GM12878 (cell line): Measurements from ENCODE around the gene SNAPC3. TPM values are rescaled to one million over a fixed set of nuclear protein-coding genes. Genes with fewer than 3 reads are reported as not detected.
"Not testable (repeated sequence)": the region's sequence is repeated elsewhere in the genome, so short reads cannot be mapped to it uniquely, and the experiment has no call there.

Experiments
- ATAC-seq: fragments of 200-7000 bp; cut with Tn5 transposase; 3 replicates; pipeline ENCODE4 v1.9.1; 2020; ENCODE audit warnings: mild to moderate bottlenecking, moderate library complexity
- BruUV-seq: library from RNA; stranded (reverse); fragments of 400-500 nt; replicated peaks from 2 replicates; lab custom pipeline; 2021; lab: Mats Ljungman, UMichigan
- CTCF ChIA-PET: fragments of 300-600 bp; sonication (Branson Sonifier 250); formaldehyde crosslinking; extraction: SDS; loops from one replicate; lab custom pipeline; 2021; ENCODE audit warnings: inconsistent platforms; lab: Yijun Ruan, JAX
- POLR2A ChIA-PET: fragments of 350-600 bp; formaldehyde crosslinking; extraction: SDS; loops from one replicate; lab custom pipeline; 2021; ENCODE audit warnings: inconsistent platforms; lab: Charles Lee
- RAD21 ChIA-PET: fragments of 300-600 bp; sonication (Branson Sonifier 250); formaldehyde crosslinking; loops from one replicate; lab custom pipeline; 2023; ENCODE audit warnings: antibody characterized with exemption; ENCODE audit not compliant: unreplicated experiment; lab: Charles Lee
- SMC1A ChIA-PET: fragments of 300-600 bp; sonication (Branson Sonifier 250); formaldehyde crosslinking; loops from one replicate; lab custom pipeline; 2023; ENCODE audit not compliant: unreplicated experiment, uncharacterized antibody; lab: Charles Lee
- DNase-seq: peaks from one replicate; pipeline ENCODE4 v3.0.0-alpha.2; 2011; ENCODE audit warnings: low read depth, low spot score
- FAIRE-seq: peaks from 3 replicates; lab custom pipeline; 2011; peaks lifted over from hg19 to GRCh38; lab: Jason Lieb, UNC
- H2AFZ ChIP-seq: 2 replicates; pipeline ENCODE4 v1.6.0; 2011; ENCODE audit warnings: low read depth, low read length, control low read depth; ENCODE audit not compliant: control insufficient read depth
- H3K27ac ChIP-seq: 2 replicates; pipeline ENCODE4 v1.5.1; 2011; ENCODE audit warnings: control low read depth; ENCODE audit not compliant: control insufficient read depth, insufficient read depth
- H3K27me3 ChIP-seq, 2 experiments: replicated peaks in 1 of 2; 2 replicates each; pipeline versions ENCODE4 v1.6.0 to v1.6.1; 2011; ENCODE audit warnings: low read length in 1 of 2; ENCODE audit not compliant: control insufficient read depth in 2 of 2, insufficient read depth in 2 of 2
- H3K36me3 ChIP-seq, 2 experiments: 2 replicates each; pipeline ENCODE4 v1.5.1; 2011; ENCODE audit warnings: low read length in 1 of 2; ENCODE audit not compliant: control insufficient read depth in 2 of 2, insufficient read depth in 2 of 2
- H3K4me1 ChIP-seq: 2 replicates; pipeline ENCODE4 v1.6.1; 2011; ENCODE audit warnings: mild to moderate bottlenecking, low read length, moderate library complexity, mixed read lengths; ENCODE audit not compliant: control insufficient read depth, insufficient read depth
- H3K4me2 ChIP-seq: 2 replicates; pipeline ENCODE4 v1.6.0; 2011; ENCODE audit warnings: control low read depth; ENCODE audit not compliant: control insufficient read depth, insufficient read depth
- H3K4me3 ChIP-seq: fragments of 200-600 bp; sonication (generic); 2 replicates; pipeline ENCODE4 v1.5.1; 2016
- H3K79me2 ChIP-seq: 2 replicates; pipeline ENCODE4 v1.6.0; 2011; ENCODE audit warnings: low read length; ENCODE audit not compliant: control insufficient read depth, insufficient read depth
- H3K9ac ChIP-seq: 2 replicates; pipeline ENCODE4 v1.8.0; 2011; ENCODE audit warnings: low read length, control low read depth, mixed read lengths; ENCODE audit not compliant: control insufficient read depth, insufficient read depth
- H3K9me3 ChIP-seq: replicated peaks from 3 replicates; pipeline ENCODE4 v1.5.1; 2011; ENCODE audit warnings: mild to moderate bottlenecking, low read length; ENCODE audit not compliant: control insufficient read depth, insufficient read depth
- H4K20me1 ChIP-seq: 2 replicates; pipeline ENCODE4 v1.6.0; 2011; ENCODE audit not compliant: control insufficient read depth, insufficient read depth
- EGR1 ChIP-seq, 2 experiments: IDR thresholded peaks; 1 replicate in 1 of 2; 2 replicates in 1 of 2; pipeline ENCODE4 v1.6.1; 2011 to 2012; ENCODE audit warnings: low read depth in 2 of 2, low read length in 2 of 2, borderline replicate concordance in 1 of 2, mild to moderate bottlenecking in 1 of 2, moderate library complexity in 1 of 2
- POU2F2 ChIP-seq: IDR thresholded peaks from 3 replicates; pipeline ENCODE4 v1.6.1; 2011; ENCODE audit warnings: low read depth, mild to moderate bottlenecking, low read length, borderline replicate concordance
- REST ChIP-seq: IDR thresholded peaks from 2 replicates; pipeline ENCODE4 v1.6.1; 2012; ENCODE audit warnings: mild to moderate bottlenecking, low read depth, low read length
- WGBS: methylation state at CpG from one replicate; pipeline ENCODE4 v1.1.6; 2016; ENCODE audit warnings: low lambda C conversion rate; ENCODE audit not compliant: insufficient replicate concordance, insufficient coverage; ENCODE audit errors: missing lambda C conversion rate; 5-methylcytosine and 5-hydroxymethylcytosine counted together
- in situ Hi-C: fragments of 300-500 bp; cut with MboI; formaldehyde crosslinking; loops from 9 replicates; pipeline ENCODE4 v1.14.3; 2018; ENCODE audit warnings: mixed read lengths
- intact Hi-C: fragments of 100-400 bp; cut with micrococcal nuclease; formaldehyde crosslinking; loops from one replicate; pipeline ENCODE4 v1.14.2; 2022; ENCODE audit not compliant: unreplicated experiment
- polyA plus RNA-seq, 11 experiments: library from polyadenylated mRNA; depleted of rRNA in 4 of 11; unstranded in 6 of 11; stranded (reverse) in 5 of 11; fragments of >200 nt; fragmentation: Nextera tagmentation in 4 of 11; fragmentation: Illumina TruSeq in 1 of 11; extraction: Ambion mirVana in 4 of 11; extraction: Trizol in 1 of 11; gene quantifications; 1 replicate in 1 of 11; 2 replicates in 10 of 11; pipeline versions ENCODE4 v1.2.1 to v1.2.3, GENCODE V29; 2011 to 2016; ENCODE audit warnings: inconsistent platforms in 2 of 11, missing spikeins in 2 of 11, low read depth in 1 of 11
- total RNA-seq, 4 experiments: library from RNA; depleted of rRNA in 3 of 4; stranded (reverse); fragments of >200 nt in 3 of 4; fragmentation: Illumina TruSeq in 1 of 4; extraction: Trizol in 1 of 4; gene quantifications; 2 replicates each; pipeline versions ENCODE4 v1.2.1 to v1.2.3, GENCODE V29; 2013 to 2021

Gene SNAPC3
- total and polyA plus RNA-seq, 10 of the 15 experiments (the other 5 are each of a cell fraction or from before 2014, with no cell fraction given), result 5.7 to 47.4 (median 24.6) TPM

DNA sequence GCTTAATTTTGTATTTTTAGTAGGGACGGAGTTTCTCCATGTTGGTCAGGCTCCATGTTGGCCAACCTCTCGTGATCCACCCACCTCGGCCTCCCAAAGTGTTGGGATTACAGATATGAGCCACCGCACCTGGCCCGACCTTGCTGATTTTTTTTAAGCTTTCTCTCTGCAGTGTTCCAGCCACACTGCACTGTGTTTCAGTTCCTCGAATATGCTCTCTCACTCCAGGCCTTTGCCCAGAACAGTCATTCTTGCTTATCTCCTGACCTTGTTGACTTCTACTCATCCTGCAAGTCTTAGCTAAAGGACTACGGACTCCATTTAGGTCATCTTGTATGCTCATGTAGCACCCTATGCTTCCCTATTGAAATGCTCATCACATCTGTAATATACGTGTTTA lies 3.3 kb downstream of the SNAPC3 start (continued):
- TF ChIP-seq EGR1 (IDR thresholded peaks at IDR 0.05; ENCODE audit: borderline replicate concordance in 1 of 2, low read depth in 2 of 2, low read length in 2 of 2) (no peak), REST (no peak), POU2F2 (0 out of 3 replicates have a peak, but pooled peaks have one; percentile 12)

DNA sequence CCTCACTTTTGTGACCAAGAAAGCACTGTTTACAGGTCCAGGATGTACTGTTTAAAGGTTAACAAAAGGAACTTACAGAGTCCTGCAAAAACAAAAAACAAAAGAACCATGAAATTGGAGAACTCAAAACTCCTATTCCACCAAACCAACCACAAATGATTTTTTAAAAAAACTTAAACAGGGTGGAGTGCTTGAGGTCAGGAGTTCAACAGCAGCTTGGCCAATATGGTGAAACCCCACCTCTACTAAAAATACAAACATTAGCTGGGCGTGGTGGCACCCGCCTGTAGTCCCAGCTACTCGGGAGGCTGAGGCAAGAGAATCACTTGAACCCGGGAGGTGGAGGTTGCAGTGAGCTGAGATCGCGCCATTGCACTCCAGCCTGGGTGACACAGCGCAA lies 5.0 kb downstream of the SNAPC3 start:
- WGBS, result 85% methylated on average over 7 of the region's 7 CpGs
- CTCF ChIA-PET, result interaction anchor here (0.6 to 2.7 kb wide), 8 partner anchors 16 to 121 kb away, joined by 3 to 9 read pairs (median 3); partner anchors contain the start of gene TTC39B
- H3K27me3 ChIP-seq, ATAC-seq, H3K36me3 ChIP-seq, H3K9me3 ChIP-seq, BruUV-seq, in situ Hi-C loops, H3K9ac ChIP-seq, H2AFZ ChIP-seq, intact Hi-C loops, H3K4me1 ChIP-seq, H3K4me3 ChIP-seq, H4K20me1 ChIP-seq, DNase-seq, FAIRE-seq, H3K27ac ChIP-seq: not testable (repeated sequence)
- RAD21 ChIA-PET, result interaction anchor here (1.1 to 2.1 kb wide), 3 partner anchors 105 to 179 kb away, joined by 3 to 10 read pairs (median 4); partner anchors contain the start of gene CCDC171
- Histone ChIP-seq H3K4me2 (0 out of 2 replicates have a peak overlapping the region, but pooled peaks have one; percentile 32), H3K79me2 (peaks cover 53% of the 10 kb centered on the region)
- SMC1A ChIA-PET, result interaction anchor here (0.5 to 2.0 kb wide), 5 partner anchors 15 to 709 kb away, joined by 3 to 5 read pairs (median 3); no protein-coding TSS in a partner anchor
- POLR2A ChIA-PET, result interaction anchor here (0.6 to 0.7 kb wide), 3 partner anchors 42 to 1101 kb away, joined by 3 to 7 read pairs (median 4); no protein-coding TSS in a partner anchor
